ENCODE data around the gene GPI. TPM values are rescaled to one million over a fixed set of nuclear protein-coding genes. Genes with fewer than 3 reads are reported as not detected.
A peak's percentile ranks its signal among the peaks of the same experiment; 100 is the strongest.

GPI gene
- total RNA-seq, 1 donor from 2014 or later, result 221 TPM

- H3K27me3 Mint-ChIP-seq (ENCODE audit: low read depth), result no peaks in the 10 kb centered on the region
- H3K36me3 Mint-ChIP-seq (ENCODE audit: low read depth), result peaks cover 13% of the 10 kb centered on the region
- no peak for DNase-seq (ENCODE audit: low spot score)
- no peak overlapping the region for H3K4me3 Mint-ChIP-seq (ENCODE audit: unreplicated experiment)
- H3K4me1 Mint-ChIP-seq (ENCODE audit: low read depth), result peaks cover 39% of the 10 kb centered on the region
- H3K27ac Mint-ChIP-seq (ENCODE audit: unreplicated experiment), result no peak overlapping the region
- H3K9me3 Mint-ChIP-seq (ENCODE audit: low read depth), result no peaks in the 10 kb centered on the region
- TF ChIP-seq, protein P1, sequence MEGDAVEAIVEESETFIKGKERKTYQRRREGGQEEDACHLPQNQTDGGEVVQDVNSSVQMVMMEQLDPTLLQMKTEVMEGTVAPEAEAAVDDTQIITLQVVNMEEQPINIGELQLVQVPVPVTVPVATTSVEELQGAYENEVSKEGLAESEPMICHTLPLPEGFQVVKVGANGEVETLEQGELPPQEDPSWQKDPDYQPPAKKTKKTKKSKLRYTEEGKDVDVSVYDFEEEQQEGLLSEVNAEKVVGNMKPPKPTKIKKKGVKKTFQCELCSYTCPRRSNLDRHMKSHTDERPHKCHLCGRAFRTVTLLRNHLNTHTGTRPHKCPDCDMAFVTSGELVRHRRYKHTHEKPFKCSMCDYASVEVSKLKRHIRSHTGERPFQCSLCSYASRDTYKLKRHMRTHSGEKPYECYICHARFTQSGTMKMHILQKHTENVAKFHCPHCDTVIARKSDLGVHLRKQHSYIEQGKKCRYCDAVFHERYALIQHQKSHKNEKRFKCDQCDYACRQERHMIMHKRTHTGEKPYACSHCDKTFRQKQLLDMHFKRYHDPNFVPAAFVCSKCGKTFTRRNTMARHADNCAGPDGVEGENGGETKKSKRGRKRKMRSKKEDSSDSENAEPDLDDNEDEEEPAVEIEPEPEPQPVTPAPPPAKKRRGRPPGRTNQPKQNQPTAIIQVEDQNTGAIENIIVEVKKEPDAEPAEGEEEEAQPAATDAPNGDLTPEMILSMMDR (IDR thresholded peaks at IDR 0.05), result no peak
Measured at GRCh38 chr19:34363930-34364329, 1.1 kb upstream of the GPI start.

GRCh38 chr19:34364462-34364829, 550 bp upstream of the GPI start:
- no peak overlapping the region for H3K27ac Mint-ChIP-seq (ENCODE audit: unreplicated experiment)
- H3K9me3 Mint-ChIP-seq (ENCODE audit: low read depth), result no peaks in the 10 kb centered on the region
- H3K27me3 Mint-ChIP-seq (ENCODE audit: low read depth), result no peaks in the 10 kb centered on the region
- DNase-seq (ENCODE audit: low spot score), result no peak
- H3K4me1 Mint-ChIP-seq (ENCODE audit: low read depth), result peaks cover 33% of the 10 kb centered on the region
- H3K4me3 Mint-ChIP-seq (ENCODE audit: unreplicated experiment), result peak overlapping the region; percentile 97
- H3K36me3 Mint-ChIP-seq (ENCODE audit: low read depth), result peaks cover 13% of the 10 kb centered on the region
- TF ChIP-seq, protein P1 (IDR thresholded peaks at IDR 0.05), result no peak

- TF ChIP-seq, protein P1 (IDR thresholded peaks at IDR 0.05), result no peak
- DNase-seq (ENCODE audit: low spot score), result no peak
- H3K4me3 Mint-ChIP-seq (ENCODE audit: unreplicated experiment), result peak overlapping the region; percentile 97
- peaks cover 21% of the 10 kb centered on the region for H3K36me3 Mint-ChIP-seq (ENCODE audit: low read depth)
- H3K9me3 Mint-ChIP-seq (ENCODE audit: low read depth), result no peaks in the 10 kb centered on the region
- no peaks in the 10 kb centered on the region for H3K27me3 Mint-ChIP-seq (ENCODE audit: low read depth)
- H3K27ac Mint-ChIP-seq (ENCODE audit: unreplicated experiment), result peak overlapping the region; percentile 60
- peaks cover 25% of the 10 kb centered on the region for H3K4me1 Mint-ChIP-seq (ENCODE audit: low read depth)
Measured at GRCh38 chr19:34365463-34366401, 736 bp downstream of the GPI start.

- Mint-ChIP-seq H3K36me3 (ENCODE audit: low read depth) (peaks cover 27% of the 10 kb centered on the region), H3K27me3 (ENCODE audit: low read depth) (no peaks in the 10 kb centered on the region), H3K9me3 (ENCODE audit: low read depth) (no peaks in the 10 kb centered on the region), H3K27ac (ENCODE audit: unreplicated experiment) (peak overlapping the region; percentile 17), H3K4me3 (ENCODE audit: unreplicated experiment) (peak overlapping the region; percentile 97), H3K4me1 (ENCODE audit: low read depth) (peaks cover 25% of the 10 kb centered on the region)
- no peak for DNase-seq (ENCODE audit: low spot score)
- TF ChIP-seq, protein P1 (IDR thresholded peaks at IDR 0.05), result no peak
Measured at GRCh38 chr19:34366738-34367623, 2.0 kb downstream of the GPI start.

DNA sequence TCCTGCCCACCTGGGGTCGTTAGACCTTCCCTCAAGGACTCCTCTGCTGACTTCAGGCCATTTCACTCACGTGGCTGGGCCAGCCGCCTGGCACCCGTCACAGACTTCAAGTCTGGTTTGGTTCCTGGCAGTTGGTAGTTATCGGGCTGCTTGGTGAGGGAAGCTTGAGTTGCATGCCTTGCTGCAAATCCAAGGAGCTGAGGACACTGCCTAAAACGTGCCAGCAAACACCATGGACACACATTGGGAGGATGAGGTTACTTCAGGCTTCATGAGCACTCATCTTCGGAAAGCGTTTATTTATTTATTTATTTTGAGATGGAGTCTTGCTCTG, 2.6 kb downstream of the GPI start:
- H3K4me3 Mint-ChIP-seq (ENCODE audit: unreplicated experiment), result no peak overlapping the region
- no peak for DNase-seq (ENCODE audit: low spot score)
- peaks cover 27% of the 10 kb centered on the region for H3K36me3 Mint-ChIP-seq (ENCODE audit: low read depth)
- H3K4me1 Mint-ChIP-seq (ENCODE audit: low read depth), result peaks cover 25% of the 10 kb centered on the region
- TF ChIP-seq, protein P1 (IDR thresholded peaks at IDR 0.05), result no peak
- H3K27ac Mint-ChIP-seq (ENCODE audit: unreplicated experiment), result no peak overlapping the region
- no peaks in the 10 kb centered on the region for H3K9me3 Mint-ChIP-seq (ENCODE audit: low read depth)
- no peaks in the 10 kb centered on the region for H3K27me3 Mint-ChIP-seq (ENCODE audit: low read depth)
